AG09309 (cell line): Measurements from ENCODE around the gene LAMC1.

Experiments
- DNase-seq: peaks from one replicate; pipeline ENCODE4 v3.0.0-alpha.2; 2010; ENCODE audit warnings: low read depth
- H3K4me3 ChIP-seq: 2 replicates; pipeline ENCODE4 v1.5.1; 2011; ENCODE audit warnings: mild to moderate bottlenecking, low read depth, low read length, moderate library complexity; ENCODE audit not compliant: control insufficient read depth
- CTCF ChIP-seq: IDR thresholded peaks from 2 replicates; pipeline ENCODE4 v1.5.1; 2011; ENCODE audit warnings: mild to moderate bottlenecking, low read depth, low read length, inconsistent platforms; ENCODE audit not compliant: insufficient read depth, control insufficient read depth; ENCODE audit errors: missing control alignments

The LAMC1 gene

DNA sequence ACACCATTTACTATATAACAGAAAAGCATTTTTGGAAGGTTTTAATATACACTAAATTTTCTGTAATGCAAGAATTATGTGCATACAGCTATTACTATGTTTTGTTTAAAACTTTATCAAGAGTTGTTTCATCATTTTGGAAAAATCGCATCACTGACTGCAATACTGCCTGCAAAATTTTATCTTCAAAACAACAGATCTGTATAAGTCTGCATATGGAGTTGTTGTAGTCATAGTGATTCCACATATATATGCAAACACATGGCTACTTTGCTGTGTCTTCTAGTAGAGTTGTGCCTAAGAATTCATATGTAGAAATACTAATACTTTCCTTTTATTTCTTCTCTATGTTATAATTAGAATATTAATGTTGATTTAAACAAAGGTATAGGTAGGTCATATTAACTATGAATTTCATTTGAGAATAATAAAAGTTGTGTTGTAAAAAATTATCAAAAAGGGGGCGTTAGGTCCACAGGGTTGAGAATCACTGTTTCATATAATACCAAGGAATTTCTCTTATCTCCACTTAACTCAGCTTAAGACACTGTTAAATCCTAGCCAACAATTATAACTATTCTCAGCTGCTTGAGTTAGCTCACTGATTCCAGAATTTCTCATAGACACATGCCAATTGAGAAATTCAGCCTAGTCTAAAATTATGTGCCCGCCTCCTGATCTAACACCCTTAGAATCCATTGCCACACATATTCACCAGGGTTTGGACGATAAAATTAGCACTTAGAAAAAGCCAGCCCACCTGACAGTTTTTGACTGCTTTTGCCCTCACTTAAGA is 22.9 kb upstream of the LAMC1 start:
- no peak overlapping the region for H3K4me3 ChIP-seq
- no peak for TF ChIP-seq CTCF
- DNase-seq: no peak

- H3K4me3 ChIP-seq: no peak overlapping the region
- no peak for DNase-seq
- TF ChIP-seq CTCF: no peak
These were observed 21.0 kb upstream of the LAMC1 start for GRCh38 chr1:183002267-183002666.

DNA sequence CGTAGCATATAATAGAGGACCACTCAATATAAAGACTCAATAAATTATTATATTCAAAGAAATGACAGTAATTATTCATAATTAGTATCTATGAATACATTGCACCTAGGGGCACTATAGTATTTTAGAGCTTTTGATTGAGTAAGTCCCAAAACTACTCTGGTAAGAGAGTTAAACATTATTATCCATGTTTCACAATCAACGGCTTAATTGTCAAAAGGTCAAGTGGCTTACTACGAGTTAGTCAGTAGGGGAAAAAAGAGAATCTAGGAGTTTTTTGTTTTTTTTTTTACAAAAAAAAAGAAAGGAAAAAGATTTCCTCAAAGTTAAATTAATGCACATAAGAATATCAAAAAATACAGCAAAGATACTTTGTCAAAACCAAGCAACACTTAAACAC is 20.4 kb upstream of the LAMC1 start:
- no peak for DNase-seq
- H3K4me3 ChIP-seq: no peak overlapping the region
- no peak for TF ChIP-seq CTCF

GRCh38 chr1:183003203-183003602 is 20.0 kb upstream of the LAMC1 start:
- DNase-seq: no peak
- H3K4me3 ChIP-seq: no peak overlapping the region
- TF ChIP-seq CTCF: no peak

DNA sequence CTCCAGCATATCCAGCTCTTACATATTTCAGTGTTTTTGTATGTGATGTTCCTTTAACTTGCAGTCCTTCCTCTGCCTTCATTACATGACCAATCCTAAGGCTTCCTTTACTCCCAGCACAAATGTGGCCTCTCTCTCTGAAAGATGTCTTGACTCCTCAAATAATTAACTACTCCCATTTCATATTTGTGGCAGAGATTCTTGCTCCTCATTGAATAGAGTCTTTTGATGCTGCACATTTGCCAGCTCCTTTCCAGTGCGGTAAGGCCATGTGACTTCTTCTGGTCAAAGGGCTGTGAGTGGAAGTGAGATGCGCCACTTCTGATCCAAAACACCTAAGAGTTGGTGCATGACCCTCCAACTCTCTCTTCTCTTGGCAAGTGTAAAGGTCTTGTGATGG is 19.1 kb upstream of the LAMC1 start:
- no peak overlapping the region for H3K4me3 ChIP-seq
- DNase-seq: no peak
- no peak for TF ChIP-seq CTCF

DNA sequence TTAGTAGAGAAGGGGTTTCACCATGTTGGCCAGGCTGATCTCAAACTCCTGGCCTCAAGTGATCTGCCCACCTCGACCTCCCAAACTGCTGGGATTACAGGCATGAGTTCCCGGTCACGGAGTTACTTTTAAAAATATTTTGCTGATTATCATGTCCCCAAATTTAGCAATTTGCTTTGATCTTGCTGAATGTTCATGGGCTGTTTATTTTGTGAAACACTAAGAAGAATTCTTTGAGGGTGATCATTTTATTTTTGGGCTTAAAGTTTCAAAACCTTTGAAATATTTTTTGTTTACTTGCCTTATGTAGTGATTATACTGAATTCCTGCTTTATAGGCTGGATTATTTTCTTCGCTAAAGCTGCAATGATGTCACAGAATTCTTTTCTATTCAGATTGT is 11.4 kb upstream of the LAMC1 start:
- no peak overlapping the region for H3K4me3 ChIP-seq
- TF ChIP-seq CTCF: no peak
- DNase-seq: no peak
